HepG2 (cell line): Measurements from ENCODE around the gene ANKRD7. TPM values are rescaled to one million over a fixed set of nuclear protein-coding genes. Genes with fewer than 3 reads are reported as not detected.
A peak's percentile ranks its signal among the peaks of the same experiment; 100 is the strongest.

Source experiments
- CREM ChIP-seq, 2 experiments: sonication (generic) in 1 of 2; formaldehyde crosslinking in 1 of 2; IDR thresholded peaks; 2 replicates each; pipeline versions ENCODE4 v1.4.0 to v1.6.1; 2016 to 2020; ENCODE audit warnings: antibody characterized with exemption in 1 of 2, mild to moderate bottlenecking in 1 of 2, missing genetic modification reagents in 1 of 2
- KDM5B ChIP-seq: sonication (generic); formaldehyde crosslinking; IDR thresholded peaks from 2 replicates; pipeline ENCODE4 v1.4.0; 2020; ENCODE audit warnings: missing genetic modification reagents, mild to moderate bottlenecking, borderline replicate concordance
- MTA3 ChIP-seq: sonication (generic); formaldehyde crosslinking; IDR thresholded peaks from 2 replicates; pipeline ENCODE4 v1.4.0; 2020; ENCODE audit warnings: missing genetic modification reagents
- POLR2G ChIP-seq: fragments of 200-400 bp; formaldehyde crosslinking; IDR thresholded peaks from 2 replicates; pipeline ENCODE4 v1.6.1; 2018; ENCODE audit warnings: mild to moderate bottlenecking, low read depth, low read length, moderate library complexity
- RXRA ChIP-seq: sonication (generic); formaldehyde crosslinking; IDR thresholded peaks from 2 replicates; pipeline ENCODE4 v1.5.1; 2020; ENCODE audit warnings: missing genetic modification reagents
- SMAD3 ChIP-seq: sonication (generic); formaldehyde crosslinking; IDR thresholded peaks from 2 replicates; pipeline ENCODE4 v1.4.0; 2020; ENCODE audit warnings: missing genetic modification reagents
- WIZ ChIP-seq: sonication (generic); formaldehyde crosslinking; IDR thresholded peaks from 2 replicates; pipeline ENCODE4 v1.5.1; 2020; ENCODE audit warnings: mild to moderate bottlenecking, missing genetic modification reagents
- YY1 ChIP-seq: IDR thresholded peaks from 2 replicates; pipeline ENCODE4 v1.6.1; 2011; ENCODE audit warnings: low read length, low read depth, moderate library complexity, mild to moderate bottlenecking; ENCODE audit not compliant: insufficient read depth, insufficient replicate concordance
- ZMYM4 ChIP-seq: sonication (generic); formaldehyde crosslinking; IDR thresholded peaks from 2 replicates; pipeline ENCODE4 v1.8.1; 2023; ENCODE audit warnings: mild to moderate bottlenecking, missing genetic modification reagents
- ZNF224 ChIP-seq: sonication (generic); formaldehyde crosslinking; IDR thresholded peaks from 2 replicates; pipeline ENCODE4 v1.5.0; 2020; ENCODE audit warnings: mild to moderate bottlenecking, missing genetic modification reagents
- ZNF709 ChIP-seq: sonication (generic); formaldehyde crosslinking; IDR thresholded peaks from 2 replicates; pipeline ENCODE4 v1.5.0; 2020; ENCODE audit warnings: mild to moderate bottlenecking, missing genetic modification reagents
- ZNF766 ChIP-seq: sonication (generic); formaldehyde crosslinking; IDR thresholded peaks from 2 replicates; pipeline ENCODE4 v1.5.0; 2020; ENCODE audit warnings: missing genetic modification reagents, borderline replicate concordance
- polyA plus RNA-seq, 8 experiments: library from polyadenylated mRNA; depleted of rRNA in 3 of 8; stranded (reverse) in 7 of 8; unstranded in 1 of 8; fragments of >200 nt; fragmentation: Illumina TruSeq in 4 of 8; extraction: Trizol in 4 of 8; gene quantifications; 2 replicates each; pipeline versions ENCODE4 v1.2.1 to v1.2.3, GENCODE V29; 2011 to 2016; ENCODE audit warnings: low read depth in 4 of 8, missing spikeins in 1 of 8, mixed read lengths in 1 of 8; ENCODE audit not compliant: insufficient read depth in 1 of 8
- total RNA-seq, 5 experiments: library from RNA; depleted of rRNA; stranded (reverse); fragments of >200 nt; fragmentation: Illumina TruSeq; extraction: Trizol; gene quantifications; 2 replicates each; pipeline ENCODE4 v1.2.3, GENCODE V29; 2016; ENCODE audit warnings: low read depth in 1 of 5
- TF ChIP-seq, protein P1 (sequence below): fragments of 450-650 bp; IDR thresholded peaks from 2 replicates; pipeline ENCODE4 v1.6.1; 2016
- TF ChIP-seq, protein P2 (sequence below): sonication (generic); formaldehyde crosslinking; IDR thresholded peaks from 2 replicates; pipeline ENCODE4 v1.5.0; 2020; ENCODE audit warnings: mild to moderate bottlenecking, missing genetic modification reagents
- TF ChIP-seq, protein P3 (sequence below): sonication (generic); formaldehyde crosslinking; IDR thresholded peaks from 2 replicates; pipeline ENCODE4 v1.5.1; 2020; ENCODE audit warnings: missing genetic modification reagents, mild to moderate bottlenecking, borderline replicate concordance
- TF ChIP-seq, protein P4 (sequence below): sonication (generic); formaldehyde crosslinking; IDR thresholded peaks from 2 replicates; pipeline ENCODE4 v1.8.1; 2023; ENCODE audit warnings: mild to moderate bottlenecking, missing genetic modification reagents
- TF ChIP-seq, protein P5 (sequence below): IDR thresholded peaks from 2 replicates; pipeline ENCODE4 v1.6.1; 2016; ENCODE audit warnings: low read depth
- TF ChIP-seq, protein P6 (sequence below): sonication (generic); formaldehyde crosslinking; IDR thresholded peaks from 2 replicates; pipeline ENCODE4 v1.5.1; 2020; ENCODE audit warnings: missing genetic modification reagents, mild to moderate bottlenecking, borderline replicate concordance

The ANKRD7 gene
- total and polyA plus RNA-seq, 2 of the 13 experiments (the other 11 are each of a cell fraction or from before 2014, with no cell fraction given): not detected

DNA sequence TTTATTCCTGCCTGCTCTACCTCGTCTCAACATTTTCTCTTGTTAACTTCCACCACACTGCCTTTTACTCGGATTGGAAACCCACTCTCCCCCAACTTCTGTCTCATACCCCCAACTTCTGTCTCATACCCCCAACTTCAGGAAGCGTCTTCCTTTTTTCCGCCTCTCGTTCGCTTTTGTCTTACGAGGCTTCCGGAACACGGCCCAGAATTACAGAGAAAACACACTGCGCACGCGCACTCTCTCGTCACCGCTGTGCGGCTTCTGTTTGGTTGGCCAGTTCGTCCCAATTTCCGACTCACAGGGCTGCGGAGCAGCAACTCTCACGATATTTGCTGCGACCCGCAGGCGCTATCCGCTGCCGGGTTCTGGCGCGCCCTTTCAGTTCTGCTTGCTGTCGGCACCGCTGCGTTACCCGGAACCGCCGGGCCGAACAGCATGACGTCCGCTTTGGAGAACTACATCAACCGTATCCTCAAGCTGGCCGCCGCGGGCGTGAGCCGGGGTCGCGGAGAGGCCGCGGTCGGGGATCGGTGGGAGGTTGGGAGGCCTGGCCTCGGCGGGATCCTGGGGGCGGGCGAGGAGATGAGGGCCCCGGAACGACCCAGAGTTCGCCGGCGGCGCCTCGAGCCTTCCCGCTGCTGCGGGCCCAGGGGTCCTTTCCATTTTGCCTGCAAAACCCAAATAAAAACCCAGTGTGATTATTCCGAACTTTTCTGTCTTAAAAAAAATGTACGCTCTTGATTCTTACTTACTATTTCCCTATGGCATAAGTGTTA, 40.5 kb upstream of the ANKRD7 start, which contains the start of gene LSM8 (continued):
- TF ChIP-seq, protein P1, sequence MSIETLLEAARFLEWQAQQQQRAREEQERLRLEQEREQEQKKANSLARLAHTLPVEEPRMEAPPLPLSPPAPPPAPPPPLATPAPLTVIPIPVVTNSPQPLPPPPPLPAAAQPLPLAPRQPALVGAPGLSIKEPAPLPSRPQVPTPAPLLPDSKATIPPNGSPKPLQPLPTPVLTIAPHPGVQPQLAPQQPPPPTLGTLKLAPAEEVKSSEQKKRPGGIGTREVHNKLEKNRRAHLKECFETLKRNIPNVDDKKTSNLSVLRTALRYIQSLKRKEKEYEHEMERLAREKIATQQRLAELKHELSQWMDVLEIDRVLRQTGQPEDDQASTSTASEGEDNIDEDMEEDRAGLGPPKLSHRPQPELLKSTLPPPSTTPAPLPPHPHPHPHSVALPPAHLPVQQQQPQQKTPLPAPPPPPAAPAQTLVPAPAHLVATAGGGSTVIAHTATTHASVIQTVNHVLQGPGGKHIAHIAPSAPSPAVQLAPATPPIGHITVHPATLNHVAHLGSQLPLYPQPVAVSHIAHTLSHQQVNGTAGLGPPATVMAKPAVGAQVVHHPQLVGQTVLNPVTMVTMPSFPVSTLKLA: no peak
- TF ChIP-seq, protein P2, sequence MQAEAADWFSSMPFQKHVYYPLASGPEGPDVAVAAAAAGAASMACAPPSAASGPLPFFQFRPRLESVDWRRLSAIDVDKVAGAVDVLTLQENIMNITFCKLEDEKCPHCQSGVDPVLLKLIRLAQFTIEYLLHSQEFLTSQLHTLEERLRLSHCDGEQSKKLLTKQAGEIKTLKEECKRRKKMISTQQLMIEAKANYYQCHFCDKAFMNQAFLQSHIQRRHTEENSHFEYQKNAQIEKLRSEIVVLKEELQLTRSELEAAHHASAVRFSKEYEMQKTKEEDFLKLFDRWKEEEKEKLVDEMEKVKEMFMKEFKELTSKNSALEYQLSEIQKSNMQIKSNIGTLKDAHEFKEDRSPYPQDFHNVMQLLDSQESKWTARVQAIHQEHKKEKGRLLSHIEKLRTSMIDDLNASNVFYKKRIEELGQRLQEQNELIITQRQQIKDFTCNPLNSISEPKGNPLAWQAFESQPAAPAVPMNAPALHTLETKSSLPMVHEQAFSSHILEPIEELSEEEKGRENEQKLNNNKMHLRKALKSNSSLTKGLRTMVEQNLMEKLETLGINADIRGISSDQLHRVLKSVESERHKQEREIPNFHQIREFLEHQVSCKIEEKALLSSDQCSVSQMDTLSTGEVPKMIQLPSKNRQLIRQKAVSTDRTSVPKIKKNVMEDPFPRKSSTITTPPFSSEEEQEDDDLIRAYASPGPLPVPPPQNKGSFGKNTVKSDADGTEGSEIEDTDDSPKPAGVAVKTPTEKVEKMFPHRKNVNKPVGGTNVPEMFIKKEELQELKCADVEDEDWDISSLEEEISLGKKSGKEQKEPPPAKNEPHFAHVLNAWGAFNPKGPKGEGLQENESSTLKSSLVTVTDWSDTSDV (CRISPR knock-in tag): peak; percentile 69; the same call in 1 of the 2 replicates
- peak; percentile 80; the same call in 1 of the 2 replicates for TF ChIP-seq KDM5B (CRISPR knock-in tag)
- no peak for TF ChIP-seq MTA3 (CRISPR knock-in tag)
- TF ChIP-seq, protein P3, sequence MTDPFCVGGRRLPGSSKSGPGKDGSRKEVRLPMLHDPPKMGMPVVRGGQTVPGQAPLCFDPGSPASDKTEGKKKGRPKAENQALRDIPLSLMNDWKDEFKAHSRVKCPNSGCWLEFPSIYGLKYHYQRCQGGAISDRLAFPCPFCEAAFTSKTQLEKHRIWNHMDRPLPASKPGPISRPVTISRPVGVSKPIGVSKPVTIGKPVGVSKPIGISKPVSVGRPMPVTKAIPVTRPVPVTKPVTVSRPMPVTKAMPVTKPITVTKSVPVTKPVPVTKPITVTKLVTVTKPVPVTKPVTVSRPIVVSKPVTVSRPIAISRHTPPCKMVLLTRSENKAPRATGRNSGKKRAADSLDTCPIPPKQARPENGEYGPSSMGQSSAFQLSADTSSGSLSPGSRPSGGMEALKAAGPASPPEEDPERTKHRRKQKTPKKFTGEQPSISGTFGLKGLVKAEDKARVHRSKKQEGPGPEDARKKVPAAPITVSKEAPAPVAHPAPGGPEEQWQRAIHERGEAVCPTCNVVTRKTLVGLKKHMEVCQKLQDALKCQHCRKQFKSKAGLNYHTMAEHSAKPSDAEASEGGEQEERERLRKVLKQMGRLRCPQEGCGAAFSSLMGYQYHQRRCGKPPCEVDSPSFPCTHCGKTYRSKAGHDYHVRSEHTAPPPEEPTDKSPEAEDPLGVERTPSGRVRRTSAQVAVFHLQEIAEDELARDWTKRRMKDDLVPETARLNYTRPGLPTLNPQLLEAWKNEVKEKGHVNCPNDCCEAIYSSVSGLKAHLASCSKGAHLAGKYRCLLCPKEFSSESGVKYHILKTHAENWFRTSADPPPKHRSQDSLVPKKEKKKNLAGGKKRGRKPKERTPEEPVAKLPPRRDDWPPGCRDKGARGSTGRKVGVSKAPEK (CRISPR knock-in tag): no peak
- TF ChIP-seq, protein P4, sequence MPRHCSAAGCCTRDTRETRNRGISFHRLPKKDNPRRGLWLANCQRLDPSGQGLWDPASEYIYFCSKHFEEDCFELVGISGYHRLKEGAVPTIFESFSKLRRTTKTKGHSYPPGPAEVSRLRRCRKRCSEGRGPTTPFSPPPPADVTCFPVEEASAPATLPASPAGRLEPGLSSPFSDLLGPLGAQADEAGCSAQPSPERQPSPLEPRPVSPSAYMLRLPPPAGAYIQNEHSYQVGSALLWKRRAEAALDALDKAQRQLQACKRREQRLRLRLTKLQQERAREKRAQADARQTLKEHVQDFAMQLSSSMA (CRISPR knock-in tag): peak; percentile 86; the same call in 1 of the 2 replicates
- no peak for TF ChIP-seq WIZ (CRISPR knock-in tag)
- peak; percentile 70 for TF ChIP-seq CREM (IDR thresholded peaks at IDR 0.05)
- 0 out of 2 replicates have a peak, but pooled peaks have one; percentile 13 for TF ChIP-seq CREM (CRISPR knock-in tag; IDR thresholded peaks at IDR 0.05)
- TF ChIP-seq, protein P5, sequence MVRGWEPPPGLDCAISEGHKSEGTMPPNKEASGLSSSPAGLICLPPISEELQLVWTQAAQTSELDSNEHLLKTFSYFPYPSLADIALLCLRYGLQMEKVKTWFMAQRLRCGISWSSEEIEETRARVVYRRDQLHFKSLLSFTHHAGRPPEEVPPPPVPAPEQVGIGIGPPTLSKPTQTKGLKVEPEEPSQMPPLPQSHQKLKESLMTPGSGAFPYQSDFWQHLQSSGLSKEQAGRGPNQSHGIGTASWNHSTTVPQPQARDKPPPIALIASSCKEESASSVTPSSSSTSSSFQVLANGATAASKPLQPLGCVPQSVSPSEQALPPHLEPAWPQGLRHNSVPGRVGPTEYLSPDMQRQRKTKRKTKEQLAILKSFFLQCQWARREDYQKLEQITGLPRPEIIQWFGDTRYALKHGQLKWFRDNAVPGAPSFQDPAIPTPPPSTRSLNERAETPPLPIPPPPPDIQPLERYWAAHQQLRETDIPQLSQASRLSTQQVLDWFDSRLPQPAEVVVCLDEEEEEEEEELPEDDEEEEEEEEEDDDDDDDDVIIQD (CRISPR knock-in tag): peak; percentile 95
- TF ChIP-seq ZNF709 (CRISPR knock-in tag): peak; percentile 82
- peak; percentile 99 for TF ChIP-seq ZMYM4
- TF ChIP-seq, protein P6, sequence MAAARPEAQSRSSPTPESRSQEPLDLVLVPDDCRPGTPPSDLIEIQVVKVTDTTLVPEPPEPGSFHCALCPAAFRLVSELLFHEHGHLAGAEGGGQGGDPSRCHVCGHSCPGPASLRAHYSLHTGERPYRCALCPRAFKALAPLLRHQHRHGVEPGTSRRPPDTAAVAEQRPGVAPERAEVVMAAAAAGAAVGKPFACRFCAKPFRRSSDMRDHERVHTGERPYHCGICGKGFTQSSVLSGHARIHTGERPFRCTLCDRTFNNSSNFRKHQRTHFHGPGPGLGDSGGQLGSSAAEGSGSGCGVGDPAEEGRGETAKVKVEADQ: peak; percentile 86; the same call in 1 of the 2 replicates
- TF ChIP-seq SMAD3: peak; percentile 61
- TF ChIP-seq POLR2G: peak; percentile 91
- TF ChIP-seq ZNF224 (CRISPR knock-in tag): no peak
- TF ChIP-seq YY1: peak; percentile 54
- peak; percentile 56; the same call in 1 of the 2 replicates for TF ChIP-seq ZNF766 (CRISPR knock-in tag)
- TF ChIP-seq RXRA (CRISPR knock-in tag): peak; percentile 69
